Lung (tissue), 12 donors: ENCODE results near the gene DLG3. TPM values are rescaled to one million over a fixed set of nuclear protein-coding genes. Genes with fewer than 3 reads are reported as not detected.

Source experiments
- ATAC-seq: fragments of 200-7000 bp; cut with Tn5 transposase; one replicate; pipeline ENCODE4 v1.9.1; 2020; ENCODE audit warnings: moderate number of reproducible peaks; ENCODE audit not compliant: insufficient read depth, low FRiP score
- DNase-seq, 3 donors: peaks; one replicate each; pipeline ENCODE4 v3.0.0-alpha.2; 2013 to 2017
- H3K27ac ChIP-seq, 2 donors: one replicate each; pipeline ENCODE4 v1.5.1; 2013; ENCODE audit warnings: mild to moderate bottlenecking in 2 of 2, moderate library complexity in 2 of 2, control low read depth in 1 of 2, inconsistent platforms in 1 of 2, low read depth in 1 of 2, low read length in 1 of 2
- H3K27me3 ChIP-seq, 3 donors: one replicate each; pipeline ENCODE4 v1.5.1; 2013; ENCODE audit warnings: low read length in 2 of 3; ENCODE audit not compliant: control insufficient read depth in 3 of 3, insufficient read depth in 3 of 3
- H3K36me3 ChIP-seq, 4 donors: one replicate each; pipeline ENCODE4 v1.5.1; 2013; ENCODE audit warnings: low read length in 4 of 4, mild to moderate bottlenecking in 1 of 4, moderate library complexity in 1 of 4; ENCODE audit not compliant: control insufficient read depth in 4 of 4, insufficient read depth in 4 of 4
- H3K4me1 ChIP-seq, 5 donors: one replicate each; pipeline ENCODE4 v1.5.1; 2013; ENCODE audit warnings: low read length in 5 of 5, mild to moderate bottlenecking in 2 of 5, moderate library complexity in 1 of 5; ENCODE audit not compliant: control insufficient read depth in 5 of 5, insufficient read depth in 5 of 5
- H3K4me3 ChIP-seq: one replicate; pipeline ENCODE4 v1.5.1; 2013; ENCODE audit warnings: mild to moderate bottlenecking, control low read depth, moderate library complexity
- H3K9ac ChIP-seq, 2 donors: one replicate each; pipeline ENCODE4 v1.5.1; 2013; ENCODE audit warnings: low read length in 2 of 2, control low read depth in 1 of 2; ENCODE audit not compliant: insufficient read depth in 1 of 2
- H3K9me3 ChIP-seq, 4 donors: one replicate each; pipeline ENCODE4 v1.5.1; 2013; ENCODE audit warnings: low read length in 3 of 4, mild to moderate bottlenecking in 1 of 4, moderate library complexity in 1 of 4; ENCODE audit not compliant: control insufficient read depth in 4 of 4, insufficient read depth in 3 of 4
- WGBS, 2 donors: extraction: QIAGEN DNeasy Blood & Tissue Kit; methylation state at CpG; one replicate each; pipeline ENCODE4 v1.1.7; 2013; 5-methylcytosine and 5-hydroxymethylcytosine counted together
- polyA plus RNA-seq, 2 donors: library from polyadenylated mRNA; stranded (reverse); fragments of 200-250 nt; gene quantifications; one replicate each; pipeline ENCODE4 v1.2.1, GENCODE V29; 2013
- total RNA-seq, 2 donors: library from RNA; depleted of rRNA in 1 of 2; stranded (reverse); fragments of >200 nt in 1 of 2; gene quantifications; one replicate each; pipeline ENCODE4 v1.2.1, GENCODE V29; 2014 to 2021
- TF ChIP-seq, protein P1 (sequence below): IDR thresholded peaks from 2 replicates; pipeline ENCODE4 v1.5.1; 2012; ENCODE audit warnings: mild to moderate bottlenecking; ENCODE audit errors: control extremely low read depth, extremely low read depth
- donor health status: control.
- donor health status: control.
- donor health status: Bipolar disorder and iron deficiency.
- donor health status: healthy.
- donor health status: DM: yes; HTN: yes; CAD: no.

DLG3 gene
- total and polyA plus RNA-seq, 4 donors = 9.3 to 31.5 (median 18.6) TPM

DNA sequence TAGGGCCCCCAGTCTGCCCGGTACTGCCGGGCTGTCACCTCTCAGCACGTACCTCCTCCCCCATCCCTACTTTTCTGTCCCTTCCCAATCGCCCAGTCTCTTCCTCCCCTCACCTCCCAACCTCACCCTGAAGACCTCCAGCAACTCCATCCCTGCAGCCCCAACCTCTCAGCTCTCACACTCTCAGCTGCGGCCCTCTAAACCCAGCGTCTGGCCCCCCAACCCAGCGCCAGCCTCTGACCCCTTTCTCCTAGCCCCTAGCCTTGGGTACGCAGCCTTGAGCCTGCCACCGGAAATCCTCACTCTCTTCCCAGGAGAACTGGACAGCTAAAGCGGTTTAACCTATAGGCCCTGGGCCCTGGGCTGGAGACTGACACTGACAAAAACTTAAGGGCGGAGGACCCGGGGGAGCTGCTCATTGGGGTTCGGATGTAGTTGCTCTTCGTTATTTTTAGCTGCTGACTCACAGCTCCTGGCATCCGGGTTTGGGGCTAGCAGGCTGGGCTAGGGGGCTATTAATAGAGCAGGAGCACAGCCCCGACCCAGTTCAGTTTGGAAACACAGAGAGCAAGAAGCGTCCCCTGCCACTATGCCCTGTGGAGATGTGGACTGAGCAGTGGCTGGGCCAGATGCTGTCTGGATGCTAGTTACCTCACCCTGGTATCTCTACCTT lies 9.6 kb upstream of the DLG3 start:
- ATAC-seq = no peak

DNA sequence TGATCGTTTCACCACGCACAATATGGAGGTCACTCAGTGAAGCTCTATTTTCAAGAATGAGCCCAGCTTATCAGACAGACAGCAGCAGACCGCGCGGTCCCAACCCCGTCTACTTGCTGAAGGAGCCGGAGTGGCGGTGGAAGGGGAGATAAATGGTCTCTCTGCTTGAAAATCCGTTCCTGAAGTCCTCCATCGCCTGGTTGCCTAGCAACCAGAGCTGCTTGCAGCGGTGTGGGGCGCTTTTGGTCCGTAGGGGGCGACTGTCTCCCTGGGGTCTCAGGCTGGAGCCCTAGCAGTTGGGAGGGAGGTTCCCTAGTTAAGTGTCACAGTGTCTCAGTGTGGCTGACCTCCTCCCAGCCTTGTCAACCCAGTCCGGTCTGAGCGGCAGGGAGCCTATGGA lies 8.3 kb upstream of the DLG3 start:
- TF ChIP-seq, protein P1, sequence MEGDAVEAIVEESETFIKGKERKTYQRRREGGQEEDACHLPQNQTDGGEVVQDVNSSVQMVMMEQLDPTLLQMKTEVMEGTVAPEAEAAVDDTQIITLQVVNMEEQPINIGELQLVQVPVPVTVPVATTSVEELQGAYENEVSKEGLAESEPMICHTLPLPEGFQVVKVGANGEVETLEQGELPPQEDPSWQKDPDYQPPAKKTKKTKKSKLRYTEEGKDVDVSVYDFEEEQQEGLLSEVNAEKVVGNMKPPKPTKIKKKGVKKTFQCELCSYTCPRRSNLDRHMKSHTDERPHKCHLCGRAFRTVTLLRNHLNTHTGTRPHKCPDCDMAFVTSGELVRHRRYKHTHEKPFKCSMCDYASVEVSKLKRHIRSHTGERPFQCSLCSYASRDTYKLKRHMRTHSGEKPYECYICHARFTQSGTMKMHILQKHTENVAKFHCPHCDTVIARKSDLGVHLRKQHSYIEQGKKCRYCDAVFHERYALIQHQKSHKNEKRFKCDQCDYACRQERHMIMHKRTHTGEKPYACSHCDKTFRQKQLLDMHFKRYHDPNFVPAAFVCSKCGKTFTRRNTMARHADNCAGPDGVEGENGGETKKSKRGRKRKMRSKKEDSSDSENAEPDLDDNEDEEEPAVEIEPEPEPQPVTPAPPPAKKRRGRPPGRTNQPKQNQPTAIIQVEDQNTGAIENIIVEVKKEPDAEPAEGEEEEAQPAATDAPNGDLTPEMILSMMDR = no peak
- Histone ChIP-seq H3K27ac (no peak overlapping the region), H3K4me3 (no peak overlapping the region), H3K9ac (no peak overlapping the region), H3K27me3 (peaks cover 0 to 3% (median 3%) of the 10 kb centered on the region in 3 donors), H3K4me1 (peaks cover 0 to 2% (median 0%) of the 10 kb centered on the region in 5 donors), H3K36me3 (no peaks in the 10 kb centered on the region), H3K9me3 (no peaks in the 10 kb centered on the region)
- DNase-seq = no peak
- no peak for ATAC-seq
- 34 to 42% methylated on average over 14 to 16 of the region's 16 CpGs for WGBS, 2 donors

More for the DNA sequence above, 9.6 kb upstream of the DLG3 start:
- Histone ChIP-seq H3K27me3 (peaks cover 0 to 3% (median 0%) of the 10 kb centered on the region in 3 donors), H3K27ac (peak overlapping the region; percentile 27 to 88), H3K4me1 (peaks cover 0 to 2% (median 0%) of the 10 kb centered on the region in 5 donors), H3K4me3 (peak overlapping the region; percentile 59), H3K9ac (peak overlapping the region in 1 of 2 donors; percentile 32), H3K9me3 (no peaks in the 10 kb centered on the region), H3K36me3 (no peaks in the 10 kb centered on the region)
- 20 to 46% methylated on average over 16 to 17 of the region's 17 CpGs for WGBS, 2 donors
- DNase-seq = peak in 1 of 3 donors; percentile 26
- TF ChIP-seq, protein P1 = no peak

DNA sequence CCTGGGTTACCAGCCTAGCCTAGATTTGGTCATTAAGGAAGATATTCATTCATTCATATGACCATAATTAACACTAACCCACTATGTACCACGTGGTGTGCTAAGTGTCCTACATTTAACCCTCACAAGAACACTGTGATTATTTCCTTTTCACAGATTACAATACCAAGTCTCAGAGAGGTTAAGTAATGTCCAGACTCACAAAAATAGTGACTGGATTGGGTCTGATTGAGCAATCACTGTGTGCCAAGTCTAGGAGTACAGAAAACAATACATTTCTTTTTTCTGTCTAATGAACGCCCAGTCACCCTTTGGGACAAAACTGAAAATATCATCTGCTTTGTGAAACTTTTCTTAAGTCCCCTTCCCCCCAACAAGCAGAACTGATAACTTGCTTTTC lies 7.6 kb upstream of the DLG3 start:
- no peak for ATAC-seq
- no peak for DNase-seq
- H3K4me1 ChIP-seq = peaks cover 0 to 2% (median 0%) of the 10 kb centered on the region in 5 donors
- H3K27me3 ChIP-seq = peaks cover 0 to 4% (median 3%) of the 10 kb centered on the region in 3 donors
- 36 to 40% methylated on average over 2 of the region's 2 CpGs for WGBS, 2 donors
- H3K36me3 ChIP-seq = no peaks in the 10 kb centered on the region
- no peak overlapping the region for H3K27ac ChIP-seq
- no peaks in the 10 kb centered on the region for H3K9me3 ChIP-seq
- TF ChIP-seq, protein P1 = no peak
- H3K4me3 ChIP-seq = no peak overlapping the region
- no peak overlapping the region for H3K9ac ChIP-seq
